Germinal center (tissue), 1 donor: ENCODE data around the gene TOLLIP.
"Not testable (repeated sequence)": the region's sequence is repeated elsewhere in the genome, so short reads cannot be mapped to it uniquely, and the experiment has no call there.

Source experiments
- DNase-seq: peaks from one replicate; pipeline ENCODE4 v3.0.0; 2012; ENCODE audit warnings: mixed read lengths, low spot score

TOLLIP gene

GRCh38 chr11:1281326-1281973 lies 28.0 kb downstream of the TOLLIP start:
- no peak for DNase-seq

GRCh38 chr11:1280116-1281035 lies 29.1 kb downstream of the TOLLIP start:
- no peak for DNase-seq

- DNase-seq: no peak
Observed at GRCh38 chr11:1279674-1280055, 29.8 kb downstream of the TOLLIP start.

- DNase-seq: no peak
Observed at GRCh38 chr11:1278766-1279673, 30.4 kb downstream of the TOLLIP start.

GRCh38 chr11:1277936-1278512 lies 31.4 kb downstream of the TOLLIP start:
- no peak for DNase-seq

- no peak for DNase-seq
Observed at GRCh38 chr11:1276866-1277615, 32.4 kb downstream of the TOLLIP start.

GRCh38 chr11:1276041-1276790 lies 33.2 kb downstream of the TOLLIP start:
- DNase-seq: no peak

GRCh38 chr11:1275021-1275420 lies 34.4 kb downstream of the TOLLIP start:
- no peak for DNase-seq

GRCh38 chr11:1274501-1274900 lies 34.9 kb downstream of the TOLLIP start:
- DNase-seq: no peak

- no peak for DNase-seq
Observed at GRCh38 chr11:1272531-1272930, 36.9 kb downstream of the TOLLIP start.

GRCh38 chr11:1271927-1272326 lies 37.5 kb downstream of the TOLLIP start:
- no peak for DNase-seq

- DNase-seq: no peak
Observed at GRCh38 chr11:1271406-1271805, 38.0 kb downstream of the TOLLIP start.

GRCh38 chr11:1271002-1271401 lies 38.4 kb downstream of the TOLLIP start:
- DNase-seq: no peak

GRCh38 chr11:1270476-1270875 lies 39.0 kb downstream of the TOLLIP start:
- DNase-seq: no peak

GRCh38 chr11:1269957-1270356 lies 39.5 kb downstream of the TOLLIP start:
- DNase-seq: no peak

- no peak for DNase-seq
Observed at GRCh38 chr11:1267441-1268100, 41.9 kb downstream of the TOLLIP start.

GRCh38 chr11:1266976-1267375 lies 42.5 kb downstream of the TOLLIP start:
- not testable (repeated sequence) for DNase-seq

GRCh38 chr11:1265480-1265879 lies 44.0 kb downstream of the TOLLIP start:
- DNase-seq: not testable (repeated sequence)

- DNase-seq: not testable (repeated sequence)
Observed at GRCh38 chr11:1264444-1264843, 45.0 kb downstream of the TOLLIP start.

GRCh38 chr11:1263010-1263409 lies 46.4 kb downstream of the TOLLIP start:
- no peak for DNase-seq
